ENCODE measurements around the gene ACTL9. TPM values are rescaled to one million over a fixed set of nuclear protein-coding genes. Genes with fewer than 3 reads are reported as not detected.

The ACTL9 gene
- total RNA-seq, 2 experiments from 2014 or later = not detected

DNA sequence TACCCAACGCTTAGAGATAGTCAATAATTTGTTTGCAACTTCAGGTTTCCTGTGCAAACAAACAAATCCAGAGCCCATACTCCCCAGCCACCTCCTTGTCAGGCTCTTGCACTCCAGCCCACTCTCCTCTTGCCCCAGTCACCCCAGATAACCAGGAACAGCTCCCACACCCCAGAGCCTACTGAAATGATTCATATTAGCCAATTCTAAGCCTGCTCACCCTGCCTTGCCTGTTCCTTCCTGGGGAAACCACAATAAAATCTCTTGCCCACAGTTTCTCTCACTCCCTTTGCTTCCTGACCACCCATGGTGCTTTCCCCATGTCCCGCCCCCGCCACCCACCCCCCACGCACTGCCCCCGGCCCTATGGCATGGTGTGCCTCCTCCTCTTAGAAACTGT, 3.8 kb upstream of the ACTL9 start:
- ATAC-seq (peak; percentile 78), DNase-seq (peak; percentile 57)
- Mint-ChIP-seq H3K9me3 (no peaks in the 10 kb centered on the region), H3K36me3 (ENCODE audit: low read depth) (no peaks in the 10 kb centered on the region), H3K4me1 (ENCODE audit: low read depth) (peaks cover 44% of the 10 kb centered on the region), H3K27me3 (peaks cover 8% of the 10 kb centered on the region), H3K27ac (no peak overlapping the region), H3K4me3 (peak overlapping the region; percentile 8)
- ChIA-PET CTCF (interaction anchor here (1.0 to 5.3 kb wide), 2 partner anchors 9 to 48 kb away, joined by 4 to 34 read pairs; no protein-coding TSS in a partner anchor), POLR2A (no interaction called here)
- TF ChIP-seq, protein P1, sequence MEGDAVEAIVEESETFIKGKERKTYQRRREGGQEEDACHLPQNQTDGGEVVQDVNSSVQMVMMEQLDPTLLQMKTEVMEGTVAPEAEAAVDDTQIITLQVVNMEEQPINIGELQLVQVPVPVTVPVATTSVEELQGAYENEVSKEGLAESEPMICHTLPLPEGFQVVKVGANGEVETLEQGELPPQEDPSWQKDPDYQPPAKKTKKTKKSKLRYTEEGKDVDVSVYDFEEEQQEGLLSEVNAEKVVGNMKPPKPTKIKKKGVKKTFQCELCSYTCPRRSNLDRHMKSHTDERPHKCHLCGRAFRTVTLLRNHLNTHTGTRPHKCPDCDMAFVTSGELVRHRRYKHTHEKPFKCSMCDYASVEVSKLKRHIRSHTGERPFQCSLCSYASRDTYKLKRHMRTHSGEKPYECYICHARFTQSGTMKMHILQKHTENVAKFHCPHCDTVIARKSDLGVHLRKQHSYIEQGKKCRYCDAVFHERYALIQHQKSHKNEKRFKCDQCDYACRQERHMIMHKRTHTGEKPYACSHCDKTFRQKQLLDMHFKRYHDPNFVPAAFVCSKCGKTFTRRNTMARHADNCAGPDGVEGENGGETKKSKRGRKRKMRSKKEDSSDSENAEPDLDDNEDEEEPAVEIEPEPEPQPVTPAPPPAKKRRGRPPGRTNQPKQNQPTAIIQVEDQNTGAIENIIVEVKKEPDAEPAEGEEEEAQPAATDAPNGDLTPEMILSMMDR (IDR thresholded peaks at IDR 0.05) = no peak
- intact Hi-C loops (cut with micrococcal nuclease) = no loop called here

DNA sequence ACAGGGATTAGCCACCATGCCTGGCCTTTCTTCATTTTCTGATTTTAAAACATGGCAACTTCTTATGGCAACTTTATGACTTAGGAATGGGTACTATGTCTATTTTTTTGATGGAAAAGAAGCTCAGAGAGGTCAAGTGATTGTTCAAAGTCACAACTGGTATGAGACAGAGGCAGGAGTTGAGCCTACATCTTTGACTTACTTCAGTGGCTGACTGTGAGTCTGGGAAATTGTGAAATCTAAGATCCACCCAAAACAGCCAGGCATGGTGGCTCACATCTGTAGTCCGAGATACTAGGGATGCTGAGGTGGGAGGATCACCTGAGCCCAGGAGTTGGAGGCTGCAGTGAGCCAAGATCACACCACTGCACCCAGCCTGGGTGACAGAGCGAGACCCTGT, 2.4 kb upstream of the ACTL9 start:
- Mint-ChIP-seq H3K9me3 (no peaks in the 10 kb centered on the region), H3K27me3 (peaks cover 8% of the 10 kb centered on the region), H3K27ac (no peak overlapping the region), H3K4me3 (no peak overlapping the region), H3K36me3 (ENCODE audit: low read depth) (no peaks in the 10 kb centered on the region), H3K4me1 (ENCODE audit: low read depth) (peaks cover 47% of the 10 kb centered on the region)
- TF ChIP-seq, protein P1 (IDR thresholded peaks at IDR 0.05) = no peak
- intact Hi-C loops (cut with micrococcal nuclease) = no loop called here
- POLR2A ChIA-PET = no interaction called here
- CTCF ChIA-PET = interaction anchor here (5.3 kb wide), 1 partner anchor 46 kb away, joined by 34 read pairs; no protein-coding TSS in a partner anchor
- no peak for ATAC-seq
- DNase-seq = no peak

DNA sequence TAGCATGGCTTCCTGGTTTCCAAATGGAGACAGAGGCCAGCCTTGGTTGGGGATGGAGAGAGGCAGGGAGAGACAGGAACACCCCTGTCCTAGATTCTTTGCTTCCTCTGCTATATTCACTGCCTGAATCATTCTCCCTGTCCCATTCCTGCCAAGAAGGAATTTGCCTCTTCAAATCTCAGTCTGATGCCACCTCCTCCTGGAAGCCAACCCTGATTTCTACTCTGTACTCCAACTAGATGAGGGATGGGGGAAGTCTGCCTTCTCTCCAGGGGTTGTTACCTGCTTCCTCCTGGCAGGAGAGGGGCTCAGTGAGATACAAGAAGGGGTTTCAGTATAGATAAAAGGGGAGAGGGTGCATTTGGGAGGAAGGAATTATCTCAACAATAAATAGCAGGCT, 1.3 kb upstream of the ACTL9 start:
- DNase-seq (no peak), ATAC-seq (no peak)
- Mint-ChIP-seq H3K4me1 (ENCODE audit: low read depth) (peaks cover 36% of the 10 kb centered on the region), H3K4me3 (no peak overlapping the region), H3K36me3 (ENCODE audit: low read depth) (no peaks in the 10 kb centered on the region), H3K27me3 (peaks cover 8% of the 10 kb centered on the region), H3K27ac (no peak overlapping the region), H3K9me3 (no peaks in the 10 kb centered on the region)
- intact Hi-C loops (cut with micrococcal nuclease) = no loop called here
- ChIA-PET POLR2A (no interaction called here), CTCF (interaction anchor here (1.4 to 5.3 kb wide), 2 partner anchors 45 to 58 kb away, joined by 4 to 34 read pairs; no protein-coding TSS in a partner anchor)
- TF ChIP-seq, protein P1 (IDR thresholded peaks at IDR 0.05) = no peak

DNA sequence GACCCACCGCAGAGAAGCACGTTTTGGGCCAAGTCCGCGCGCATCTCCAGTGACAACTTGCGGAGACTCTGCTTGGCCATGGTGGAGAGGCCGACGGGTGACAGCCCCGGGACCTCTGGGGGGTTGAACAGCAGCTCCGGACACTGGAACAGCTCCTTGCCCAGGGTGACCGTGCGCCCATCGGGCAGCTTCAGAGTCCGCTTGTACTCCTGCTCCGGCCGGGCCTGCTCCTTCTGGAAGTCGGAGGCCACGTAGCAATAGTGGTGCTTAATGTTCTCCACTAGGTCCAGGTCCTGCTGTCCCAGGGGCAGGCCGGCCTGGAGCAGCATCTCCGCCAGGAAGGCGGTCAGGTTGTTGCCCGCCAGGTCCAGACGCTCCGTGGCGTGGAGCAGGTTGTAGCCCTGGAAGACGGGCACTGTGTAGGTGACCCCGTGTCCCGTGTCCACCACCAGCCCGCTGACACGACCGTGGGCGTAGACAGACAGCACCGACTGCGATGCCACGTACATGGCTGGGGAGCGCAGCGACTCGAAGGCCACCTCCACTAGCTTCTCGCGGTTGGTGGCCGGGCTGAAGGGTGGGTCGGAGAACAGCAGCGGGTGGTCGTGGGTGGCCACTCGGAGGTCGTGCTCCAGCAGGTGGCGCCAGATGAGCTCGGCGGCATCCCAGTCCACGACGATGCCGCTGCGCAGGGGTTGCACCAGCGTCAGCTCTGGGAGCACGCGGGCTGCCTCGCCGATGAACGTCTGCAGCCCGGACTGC, 743 bp downstream of the ACTL9 start:
- Mint-ChIP-seq H3K27me3 (peaks cover 8% of the 10 kb centered on the region), H3K9me3 (no peaks in the 10 kb centered on the region), H3K4me3 (no peak overlapping the region), H3K4me1 (ENCODE audit: low read depth) (peaks cover 23% of the 10 kb centered on the region), H3K36me3 (ENCODE audit: low read depth) (no peaks in the 10 kb centered on the region), H3K27ac (no peak overlapping the region)
- ChIA-PET POLR2A (no interaction called here), CTCF (interaction anchor here (0.8 to 5.3 kb wide), 5 partner anchors 8 to 291 kb away, joined by 3 to 34 read pairs (median 4); partner anchors contain the start of gene OR2Z1)
- ATAC-seq (no peak), DNase-seq (peak; percentile 41)
- intact Hi-C loops (cut with micrococcal nuclease) = no loop called here
- TF ChIP-seq, protein P1 (IDR thresholded peaks at IDR 0.05) = peak; percentile 66

DNA sequence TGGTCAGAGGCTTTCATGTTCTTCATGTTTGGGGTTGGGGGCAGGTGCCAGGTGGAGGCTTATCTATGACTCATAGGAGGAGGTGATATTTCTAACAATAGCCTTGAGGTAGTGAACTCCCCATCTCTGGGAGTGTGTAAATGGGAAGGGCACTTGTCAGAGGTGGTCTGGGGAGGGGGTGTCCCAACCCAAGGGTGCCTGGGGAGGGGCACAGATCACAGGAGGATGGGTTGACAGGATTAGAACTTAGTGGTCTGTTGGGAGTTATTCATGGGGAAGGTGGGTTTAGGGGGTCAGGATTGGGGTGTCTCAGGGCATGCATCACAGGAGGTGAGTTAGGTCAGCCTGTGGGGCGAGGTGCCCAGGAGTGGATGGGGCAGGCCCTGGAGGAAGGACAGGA, 1.6 kb downstream of the ACTL9 start:
- peaks cover 14% of the 10 kb centered on the region for H3K4me1 Mint-ChIP-seq (ENCODE audit: low read depth)
- peaks cover 8% of the 10 kb centered on the region for H3K27me3 Mint-ChIP-seq
- no peak overlapping the region for H3K27ac Mint-ChIP-seq
- TF ChIP-seq, protein P1 (IDR thresholded peaks at IDR 0.05) = no peak
- no peaks in the 10 kb centered on the region for H3K9me3 Mint-ChIP-seq
- ATAC-seq (no peak), DNase-seq (no peak)
- H3K4me3 Mint-ChIP-seq = no peak overlapping the region
- intact Hi-C loops (cut with micrococcal nuclease) = no loop called here
- POLR2A ChIA-PET = no interaction called here
- no peaks in the 10 kb centered on the region for H3K36me3 Mint-ChIP-seq (ENCODE audit: low read depth)
- CTCF ChIA-PET = interaction anchor here (1.1 to 1.5 kb wide), 2 partner anchors 7 to 10 kb away, joined by 4 to 8 read pairs; no protein-coding TSS in a partner anchor
